HG03280 (cell line): ENCODE measurements around the gene RGS7.
"Not testable (repeated sequence)": the region's sequence is repeated elsewhere in the genome, so short reads cannot be mapped to it uniquely, and the experiment has no call there.

Source experiments
- ATAC-seq: cut with Tn5 transposase; IDR thresholded peaks from one replicate; pipeline ENCODE4 v1.9.1; 2021; ENCODE audit warnings: mild to moderate bottlenecking, moderate library complexity; ENCODE audit not compliant: unreplicated experiment

The RGS7 gene

DNA sequence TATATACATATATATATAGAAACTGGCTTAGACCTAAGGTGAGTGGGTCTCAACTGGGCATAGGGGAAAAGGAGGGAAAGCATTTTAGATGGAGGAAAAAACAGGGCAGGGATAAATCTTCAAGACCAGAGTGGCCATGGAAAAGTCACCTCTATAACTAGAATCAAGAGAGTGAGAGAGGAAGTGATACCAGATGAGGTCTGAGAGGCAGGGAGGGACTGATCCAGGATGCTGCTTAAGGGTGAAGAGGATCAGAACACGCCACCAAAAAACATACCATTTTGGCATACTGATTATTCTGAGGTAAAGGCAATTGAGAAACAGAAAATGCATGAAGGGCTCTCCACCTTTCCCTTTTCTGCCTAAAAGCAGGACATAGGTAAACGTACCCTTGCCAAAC is 268.9 kb downstream of the RGS7 start:
- not testable (repeated sequence) for ATAC-seq

DNA sequence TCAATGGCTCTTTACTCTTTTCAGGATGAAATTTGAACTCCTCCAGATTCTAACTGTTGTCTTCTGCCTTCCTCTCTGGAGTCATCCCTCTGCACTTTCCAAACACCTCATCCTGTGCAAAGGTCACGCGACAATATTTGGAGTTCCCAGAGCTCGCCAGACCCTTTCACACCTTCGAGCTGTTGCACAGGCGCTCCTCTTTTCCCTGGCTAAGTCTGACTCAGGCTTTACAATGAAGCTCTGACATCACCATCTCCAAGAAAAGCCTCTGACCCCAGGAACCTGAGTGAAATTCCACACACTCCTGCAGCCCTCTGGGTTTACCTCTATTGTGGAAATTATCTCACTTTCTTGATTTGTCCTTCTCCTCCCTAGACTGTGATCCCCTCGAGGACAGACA is 270.3 kb downstream of the RGS7 start:
- no peak for ATAC-seq

DNA sequence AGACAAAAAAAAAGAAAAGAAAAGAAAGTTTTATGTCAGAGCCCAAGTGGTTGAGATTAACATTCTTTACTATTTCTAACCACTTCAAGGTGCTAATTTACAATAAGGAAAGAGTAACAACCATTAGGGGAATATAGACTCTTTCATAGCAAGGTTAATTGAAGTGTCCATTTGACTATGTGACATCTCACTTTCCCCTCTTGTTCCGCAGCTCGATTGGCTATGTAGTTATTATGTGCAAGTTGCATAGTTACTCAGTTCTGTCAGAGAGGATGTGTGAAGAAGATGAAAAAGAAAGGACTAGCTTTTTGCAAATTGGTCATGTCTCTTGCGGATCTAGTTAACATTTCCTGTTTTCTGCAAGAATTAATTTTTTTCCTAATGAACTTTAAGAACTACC is 273.7 kb downstream of the RGS7 start:
- no peak for ATAC-seq

DNA sequence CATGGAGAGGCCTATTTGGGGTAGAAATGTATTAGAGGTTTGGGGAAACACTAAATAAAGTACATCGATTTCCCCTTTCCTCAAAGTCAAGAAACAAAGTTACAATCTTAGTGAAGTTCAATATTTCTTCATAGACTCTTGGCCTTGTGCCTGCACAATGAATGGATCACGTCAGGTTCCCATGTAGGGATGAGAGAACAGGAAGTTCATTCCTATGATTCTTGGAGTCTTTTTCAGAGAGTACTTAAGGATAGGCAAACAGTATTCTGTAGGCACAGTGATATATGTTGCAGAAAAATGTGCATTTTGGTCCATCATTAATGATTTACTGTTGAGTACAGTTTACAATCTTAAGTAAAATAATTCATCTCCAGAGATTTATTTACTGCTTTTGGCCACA is 275.5 kb downstream of the RGS7 start:
- ATAC-seq, result no peak

DNA sequence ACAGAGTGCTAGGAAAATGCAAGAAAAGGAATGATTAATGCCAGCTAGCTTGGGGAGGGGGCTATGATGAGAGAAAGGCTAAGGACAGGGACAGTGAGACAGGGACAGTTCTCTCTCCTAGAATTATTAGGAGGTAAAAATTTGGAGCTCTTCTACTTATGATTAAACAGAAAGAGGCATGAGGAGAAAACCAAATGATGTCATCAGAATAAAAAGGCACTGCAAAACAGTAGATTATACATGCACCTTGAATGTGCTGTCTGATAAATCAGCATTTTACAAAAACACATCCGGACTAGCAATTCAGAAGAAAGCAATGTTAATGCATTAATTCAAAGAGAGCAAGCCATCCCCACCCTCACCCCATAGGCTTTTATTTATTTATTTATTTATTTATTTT is 277.5 kb downstream of the RGS7 start:
- ATAC-seq, result no peak

DNA sequence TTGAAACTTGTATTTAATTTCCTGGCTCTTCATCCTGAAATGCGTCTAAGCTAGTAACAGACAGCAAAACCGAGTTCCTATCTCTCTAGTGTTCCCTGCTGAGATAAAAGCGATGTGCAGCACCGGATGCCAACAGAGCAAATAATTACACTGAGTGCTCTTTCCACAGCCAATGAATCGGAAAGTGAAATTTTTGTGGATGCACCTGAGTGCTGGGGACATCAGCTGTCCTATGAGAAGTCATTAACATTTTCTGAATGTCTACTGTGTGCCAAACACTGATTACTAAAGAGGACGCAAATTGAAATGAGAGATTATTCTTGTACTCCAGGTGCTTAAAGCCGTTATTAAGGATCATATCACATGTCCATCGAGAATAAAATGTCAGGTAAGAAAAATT is 278.0 kb downstream of the RGS7 start:
- ATAC-seq, result no peak

DNA sequence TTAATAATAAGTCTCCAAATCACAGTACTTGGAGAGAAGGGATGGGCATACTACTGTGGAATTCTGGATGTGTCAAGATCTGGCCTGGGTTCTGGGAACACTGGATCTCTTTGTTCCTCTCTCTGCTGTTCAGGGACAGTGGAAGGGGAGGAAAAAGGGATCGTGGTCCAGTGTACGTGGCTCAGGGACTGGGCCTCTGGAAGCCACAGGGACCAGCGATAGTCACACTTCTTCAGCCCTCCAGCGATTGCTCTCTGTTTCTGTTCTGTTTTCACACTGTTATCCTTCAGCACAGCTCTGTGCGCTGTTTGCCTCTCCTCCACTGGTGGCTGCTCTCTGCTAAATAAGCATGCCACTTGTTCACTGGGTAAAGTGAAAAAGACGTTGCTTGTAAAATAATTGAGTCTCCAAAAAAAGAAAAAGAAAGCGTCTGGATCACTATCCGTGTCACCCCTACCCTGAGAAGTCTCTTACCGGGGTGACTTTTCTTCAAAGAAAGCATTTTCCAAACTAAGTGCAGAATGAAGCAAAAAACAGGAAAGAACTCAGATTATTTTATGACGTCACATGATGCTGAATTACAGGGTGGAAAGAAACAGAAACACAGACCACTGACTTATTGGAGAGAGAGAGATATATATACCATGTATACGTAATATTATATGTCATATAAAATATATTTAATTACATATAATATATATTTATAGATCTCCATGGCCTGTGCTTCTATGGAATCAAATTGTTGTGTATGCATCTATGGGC is 279.4 kb downstream of the RGS7 start:
- no peak for ATAC-seq

DNA sequence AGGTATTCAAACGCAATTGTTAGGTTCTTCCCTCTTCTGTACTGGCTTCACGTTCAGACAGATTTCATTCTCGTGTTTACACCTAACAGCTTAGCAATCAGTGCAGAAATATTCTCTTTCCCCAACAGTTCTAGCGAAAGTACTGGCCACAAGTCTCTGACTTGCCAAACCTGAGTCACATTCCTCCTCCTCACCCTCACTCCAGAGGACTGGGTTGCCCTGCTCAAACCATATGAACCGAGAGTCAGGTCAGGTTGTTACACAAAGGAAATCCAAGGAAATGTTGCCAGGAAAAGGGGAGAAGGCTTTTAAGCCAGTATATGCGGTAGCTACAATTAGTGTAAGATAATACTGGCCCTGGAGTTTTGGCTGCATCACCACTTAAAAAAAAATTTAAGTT is 282.5 kb downstream of the RGS7 start:
- ATAC-seq, result no peak

DNA sequence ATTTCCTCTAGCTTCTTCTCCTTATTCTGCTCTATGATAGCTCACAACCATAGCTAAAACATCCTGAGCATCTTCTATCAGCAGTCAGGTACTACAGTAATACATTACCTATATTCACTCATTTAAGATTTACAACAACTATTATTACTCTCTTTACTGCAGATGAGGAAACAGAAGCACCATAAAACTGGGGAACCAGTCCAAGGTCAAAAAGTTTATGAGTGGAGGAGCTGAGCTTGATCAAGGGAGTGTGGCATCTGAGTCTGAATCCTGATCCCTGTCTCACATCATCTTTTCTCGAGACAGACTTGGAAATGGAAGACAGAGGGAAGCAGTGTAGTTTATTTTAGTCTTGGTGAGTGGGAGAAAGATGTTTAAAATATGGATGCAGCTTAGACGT is 288.6 kb downstream of the RGS7 start:
- ATAC-seq, result no peak

DNA sequence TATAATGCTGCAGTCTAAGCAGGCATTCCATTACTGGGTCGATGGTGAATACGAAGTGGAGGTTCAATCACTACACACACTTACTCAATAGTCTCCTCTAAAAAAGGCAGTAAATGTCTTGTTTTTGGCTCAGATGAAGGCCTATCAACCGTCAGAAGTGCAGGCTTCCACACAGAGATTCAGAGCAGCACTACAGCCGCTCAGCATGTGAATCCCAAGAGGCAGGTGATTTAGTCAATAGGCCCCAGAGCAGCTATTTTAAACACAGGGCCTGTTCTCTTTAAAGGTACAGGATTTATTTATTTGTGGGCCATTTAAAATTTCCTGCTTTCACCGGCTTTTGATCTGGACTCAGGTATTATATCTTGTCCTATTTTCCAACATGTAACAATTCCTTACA is 293.7 kb downstream of the RGS7 start:
- no peak for ATAC-seq

DNA sequence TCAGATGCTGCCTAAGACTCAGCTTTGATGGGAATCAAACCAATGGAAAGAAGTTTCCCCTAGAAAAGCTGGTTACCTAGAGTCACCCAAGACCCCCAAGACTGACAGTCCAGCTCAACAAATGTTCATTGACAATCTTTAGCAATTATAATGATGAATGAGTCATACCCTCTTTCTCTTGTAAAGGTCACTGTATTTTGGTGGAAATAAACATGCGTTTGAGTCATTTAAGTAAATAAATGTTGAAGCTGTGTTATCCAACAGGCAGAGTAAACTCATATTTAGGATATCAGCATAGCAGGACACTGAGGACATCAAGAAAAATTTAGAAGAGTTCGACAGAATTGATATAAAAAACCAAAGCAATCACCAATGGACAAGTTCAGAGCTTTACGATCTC is 295.9 kb downstream of the RGS7 start:
- no peak for ATAC-seq

DNA sequence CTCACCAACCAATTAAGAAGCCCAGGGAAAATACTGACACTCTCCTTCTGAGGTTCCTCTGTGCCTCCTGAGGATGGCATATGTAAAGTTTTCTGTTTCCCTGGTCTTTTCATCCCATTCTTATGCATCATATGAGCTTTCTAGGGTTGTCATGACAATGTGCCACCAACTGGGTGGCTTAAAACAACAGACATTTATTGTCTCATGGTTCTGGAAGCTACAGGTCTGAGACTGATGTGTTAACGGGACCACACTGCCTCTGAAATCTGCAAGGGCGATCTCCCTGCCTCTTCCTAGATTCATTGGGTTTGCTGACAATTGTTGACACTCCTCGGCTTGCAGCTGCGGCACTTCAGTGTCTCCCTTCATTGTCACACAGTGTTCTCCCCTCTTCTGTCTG is 308.4 kb downstream of the RGS7 start:
- ATAC-seq, result no peak

DNA sequence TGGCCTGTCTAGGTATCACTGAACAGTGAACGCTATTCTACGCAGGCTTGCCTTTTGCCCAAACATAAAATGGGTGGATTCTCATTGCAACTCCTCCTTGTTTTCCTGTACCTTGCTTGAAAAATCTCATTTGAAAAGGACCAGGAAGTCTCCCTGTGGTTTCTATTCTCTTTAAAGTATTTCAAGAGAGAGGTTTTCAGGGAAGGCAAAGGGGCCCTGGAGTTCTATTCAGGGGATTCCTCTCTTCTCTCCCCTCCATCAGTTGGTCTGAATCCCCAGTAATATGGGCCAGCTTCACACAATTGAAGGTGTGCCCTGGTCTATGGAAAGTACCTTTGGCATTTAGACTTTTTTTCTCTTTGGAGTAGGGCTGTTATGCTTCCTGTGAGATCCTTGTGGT is 311.3 kb downstream of the RGS7 start:
- no peak for ATAC-seq

DNA sequence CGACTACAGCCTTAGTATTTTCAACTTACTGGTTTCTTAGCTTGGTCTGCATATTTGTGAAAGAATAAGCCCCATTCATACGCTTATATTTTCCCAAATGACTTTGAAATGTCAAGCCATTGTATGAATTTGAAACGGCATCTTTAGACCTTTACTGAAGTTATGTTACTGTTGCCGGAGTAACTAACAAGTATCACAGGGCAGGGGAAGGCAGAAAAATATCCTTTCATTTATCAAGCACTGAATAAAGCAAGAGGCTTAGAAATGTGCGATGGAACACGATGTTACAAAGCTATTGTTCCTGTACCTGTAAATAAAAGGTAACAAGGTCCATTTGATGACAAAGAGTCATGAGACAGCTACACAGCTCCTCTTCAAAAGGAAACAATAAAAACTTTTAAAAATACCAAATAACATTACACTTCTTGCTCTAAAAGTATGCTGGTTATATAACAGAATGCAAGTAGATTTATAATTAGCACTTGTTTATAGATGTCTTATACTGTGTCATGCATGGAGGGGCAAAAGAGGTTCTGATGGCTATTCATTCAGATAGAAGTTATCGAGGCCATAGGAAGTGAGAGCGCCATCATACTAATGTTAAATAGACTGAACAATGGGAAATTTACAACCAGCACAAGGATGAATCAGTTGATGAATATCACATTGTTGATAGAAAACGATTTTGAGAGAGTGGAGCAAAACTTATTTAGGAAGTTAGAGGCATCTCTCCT is 322.6 kb downstream of the RGS7 start:
- ATAC-seq, result no peak

DNA sequence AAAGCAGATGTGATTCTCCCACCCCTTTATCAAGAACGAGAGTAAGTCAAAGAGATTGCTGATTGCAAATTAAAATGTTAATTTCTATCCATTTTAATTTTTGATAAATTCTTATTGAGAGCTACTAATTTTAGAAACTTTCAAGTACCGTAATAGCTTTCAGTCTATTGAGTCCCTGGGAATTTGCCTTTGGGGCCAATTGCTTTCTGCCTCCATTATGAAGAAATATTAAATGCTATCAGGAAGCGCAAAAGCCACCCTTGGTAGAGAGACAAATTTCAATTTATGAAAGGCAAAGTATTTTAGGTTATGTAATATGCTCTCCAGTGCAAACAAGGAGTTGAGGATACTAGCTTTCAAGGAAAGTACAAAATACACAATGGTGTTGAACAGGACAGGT is 332.2 kb downstream of the RGS7 start:
- no peak for ATAC-seq

DNA sequence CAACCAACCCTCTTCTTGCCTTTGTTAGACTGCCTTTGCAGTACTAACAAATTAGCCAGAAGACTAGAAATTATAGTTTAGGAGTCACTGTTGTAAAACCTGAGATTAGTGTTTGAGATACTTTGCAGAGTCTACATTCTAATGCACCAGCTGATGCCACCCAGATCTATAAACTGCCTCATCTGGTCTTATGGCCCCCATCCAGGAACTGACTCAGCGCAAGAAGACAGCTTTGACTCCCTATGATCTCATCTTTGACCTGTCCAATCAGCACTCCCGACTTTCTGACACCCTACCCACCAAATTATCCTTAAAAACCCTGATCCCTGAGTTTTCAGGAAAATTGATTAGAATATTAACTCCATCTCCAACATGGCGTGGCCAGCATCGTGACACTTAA is 334.6 kb downstream of the RGS7 start:
- no peak for ATAC-seq

DNA sequence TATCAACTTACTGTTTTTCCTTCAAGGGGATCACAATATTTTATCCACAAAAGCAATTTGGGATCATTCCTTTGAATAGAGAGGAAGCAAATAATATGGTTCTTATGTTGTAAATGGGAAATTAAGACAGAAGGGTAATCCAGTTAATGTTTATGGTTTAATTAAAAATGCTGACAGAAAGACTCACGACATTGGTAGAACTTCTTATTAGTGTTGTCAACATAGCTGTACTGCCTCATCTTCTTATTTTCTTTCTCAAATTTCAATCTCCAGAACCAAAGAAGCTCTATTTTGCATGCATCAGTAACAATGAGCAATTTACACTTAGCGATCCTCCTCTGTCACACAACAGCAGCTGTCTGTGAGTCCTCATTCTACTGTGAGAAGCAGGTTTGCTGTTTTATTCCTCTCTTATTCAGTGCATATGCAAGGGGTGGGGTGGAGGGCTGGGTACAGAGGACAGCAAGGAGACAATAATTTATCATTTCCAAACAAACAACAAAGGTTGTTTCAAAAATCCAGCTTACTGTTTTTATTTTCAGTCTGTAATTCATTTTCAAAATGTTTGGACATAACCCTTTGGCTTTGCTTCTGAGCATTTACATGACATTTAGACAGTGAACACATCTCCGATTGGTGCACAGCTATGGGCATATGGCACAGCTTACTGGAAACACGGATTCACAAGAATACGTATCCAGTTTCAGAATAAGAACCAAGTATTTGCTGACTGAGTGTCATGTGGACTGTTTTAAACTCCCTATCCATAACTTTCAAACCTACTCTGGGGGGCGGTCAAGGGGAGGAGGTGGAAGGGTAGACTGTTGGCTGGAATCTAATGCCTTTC is 335.9 kb downstream of the RGS7 start:
- no peak for ATAC-seq

DNA sequence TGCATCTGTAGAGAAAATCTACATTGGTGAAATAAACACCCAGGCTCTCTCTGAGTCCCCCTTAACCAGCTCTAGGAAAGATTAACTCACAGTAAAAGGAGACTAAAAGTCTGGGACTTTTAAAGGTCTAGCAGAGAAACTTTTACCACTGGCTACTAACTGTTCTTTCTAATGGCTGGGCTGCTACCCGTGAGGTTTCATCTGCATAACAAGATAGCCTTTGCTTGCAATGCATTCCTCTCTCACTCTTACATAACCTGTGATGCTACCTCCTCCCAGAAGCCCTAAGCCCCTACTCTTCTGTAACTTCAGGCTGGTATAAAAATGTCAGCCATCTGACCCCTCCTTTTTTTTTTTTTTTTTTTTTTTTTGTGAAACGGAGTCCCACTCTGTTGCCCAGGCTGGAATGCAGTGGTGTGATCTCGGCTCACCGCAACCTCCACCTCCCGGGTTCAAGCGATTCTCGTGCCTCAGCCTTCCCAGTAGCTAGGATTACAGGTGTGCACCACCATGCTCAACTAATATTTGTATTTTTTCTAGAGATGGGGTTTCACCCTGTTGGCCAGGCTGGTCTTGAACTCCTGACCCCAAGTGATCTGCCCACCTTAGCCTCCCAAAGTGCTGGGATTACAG is 344.2 kb downstream of the RGS7 start:
- ATAC-seq, result no peak

DNA sequence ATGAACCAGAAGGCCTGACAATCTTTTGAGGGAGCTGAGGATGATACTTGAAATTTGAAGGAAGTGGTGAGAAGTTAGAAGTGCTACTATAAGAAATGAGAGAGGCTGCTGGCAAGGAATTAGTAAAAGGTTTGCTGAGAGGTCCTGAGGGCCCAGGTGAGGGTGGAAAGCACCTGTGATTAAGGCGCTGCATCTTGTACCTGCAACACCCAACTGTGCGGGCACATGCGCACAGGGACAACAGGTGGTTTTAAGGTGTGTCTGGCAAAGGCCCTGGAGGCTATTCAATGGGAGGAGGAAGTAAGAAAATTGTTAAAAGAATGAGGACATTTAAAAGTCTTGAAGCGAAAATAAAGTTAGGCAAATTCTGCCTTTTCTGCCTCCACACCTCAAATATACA is 349.3 kb downstream of the RGS7 start:
- no peak for ATAC-seq

DNA sequence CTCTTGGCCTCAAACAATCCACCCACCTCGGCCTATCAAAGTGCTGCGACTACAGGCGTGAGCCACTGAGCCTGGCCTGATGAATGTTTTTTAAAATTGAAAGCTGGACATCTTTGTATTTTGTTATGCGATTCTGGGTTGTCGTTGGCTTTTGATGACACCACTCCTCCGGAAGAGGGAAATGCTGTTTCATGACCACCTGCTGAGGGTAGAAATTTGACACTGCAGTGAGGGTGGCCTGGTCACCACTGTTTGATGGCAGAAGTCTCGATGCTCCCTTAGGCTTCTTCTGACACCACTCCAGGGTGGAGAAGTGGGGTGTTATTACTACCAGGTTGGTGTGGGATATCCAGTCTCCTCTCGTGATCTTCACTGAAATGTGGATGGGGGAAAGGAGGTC is 357.2 kb downstream of the RGS7 start:
- no peak for ATAC-seq

DNA sequence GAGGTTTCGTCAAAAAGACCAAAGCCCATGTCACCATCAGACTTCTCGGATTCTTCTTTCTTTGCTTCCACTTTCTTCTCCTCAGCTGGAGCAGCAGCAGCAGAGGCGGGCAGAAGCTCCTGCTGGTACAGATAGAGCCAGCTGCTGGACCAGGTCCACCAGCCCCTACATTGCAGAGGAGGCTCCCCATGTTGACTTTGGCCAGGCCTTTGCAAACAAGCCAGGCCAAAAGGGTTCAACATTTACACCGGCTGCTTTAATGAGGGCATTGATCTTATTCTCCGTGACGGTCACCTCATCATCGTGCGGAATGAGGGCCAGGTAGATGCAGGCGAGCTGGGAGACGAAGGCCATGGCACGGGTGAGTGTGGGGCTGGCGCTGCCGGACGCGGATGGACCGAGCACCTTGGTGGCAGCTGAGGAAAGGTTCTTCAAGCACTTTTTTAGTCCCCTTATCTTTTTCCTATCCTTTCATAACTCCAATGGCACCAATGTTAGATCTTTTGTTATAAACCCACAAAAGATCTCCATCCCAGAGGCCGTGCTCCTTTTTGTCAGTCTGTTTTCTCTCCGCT is 358.5 kb downstream of the RGS7 start:
- no peak for ATAC-seq
